Measurements from ENCODE around the gene MSI2. TPM values are rescaled to one million over a fixed set of nuclear protein-coding genes. Genes with fewer than 3 reads are reported as not detected.

Gene MSI2
- total and polyA plus RNA-seq, 2 experiments from 2014 or later, result 4.3 to 17.9 TPM

DNA sequence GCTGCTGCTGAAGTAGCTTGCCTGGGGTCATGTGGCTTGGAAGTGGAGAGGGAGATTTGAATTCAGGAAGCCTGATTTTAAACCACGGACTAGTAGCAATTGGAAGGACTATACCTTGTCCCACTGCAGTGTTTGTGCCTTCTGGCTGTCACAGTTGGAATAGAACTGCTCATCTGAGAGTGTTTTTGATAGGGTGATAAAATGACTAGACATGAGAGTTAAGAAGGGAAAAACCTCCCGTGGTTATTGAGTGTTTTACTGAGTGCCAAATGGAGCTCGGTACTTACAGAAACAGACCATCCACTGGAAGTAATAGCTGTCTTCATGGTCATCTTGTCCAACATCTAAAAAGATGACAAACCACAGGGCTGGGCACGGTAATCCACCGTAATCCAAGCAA is 70.4 kb downstream of the MSI2 start:
- no peaks in the 10 kb centered on the region for H3K4me1 ChIP-seq (ENCODE audit: insufficient read depth)
- DNase-seq, result no peak
- H3F3A ChIP-seq (ENCODE audit: insufficient read depth), result no peaks in the 10 kb centered on the region
- H3K4me3 ChIP-seq, result no peak overlapping the region
- H3K27ac ChIP-seq, result no peak overlapping the region
- H3K27me3 ChIP-seq (replicated peaks; ENCODE audit: insufficient read depth), result no peaks in the 10 kb centered on the region
- no peaks in the 10 kb centered on the region for H3K9me2 ChIP-seq (ENCODE audit: insufficient read depth)
- in situ Hi-C loops (cut with MboI), result no loop called here
- no peaks in the 10 kb centered on the region for H3K36me3 ChIP-seq (ENCODE audit: low read depth)
- TF ChIP-seq EZH2phosphoT487 (IDR thresholded peaks at IDR 0.05; ENCODE audit: insufficient read depth, low read depth), result no peak
- TF ChIP-seq EZH2 (IDR thresholded peaks at IDR 0.05; ENCODE audit: insufficient read depth, poor library complexity, severe bottlenecking), result no peak
- H4K20me1 ChIP-seq (ENCODE audit: insufficient read depth), result no peaks in the 10 kb centered on the region
- H2AFZ ChIP-seq, result no peak overlapping the region
- H3K4me2 ChIP-seq (ENCODE audit: unreplicated experiment), result no peak overlapping the region
- H3K9ac ChIP-seq, result no peak overlapping the region
- 75 to 80% methylated on average over 5 of the region's 5 CpGs for WGBS, 2 experiments (ENCODE audit: low coverage in 1 of 2, low lambda C conversion rate in 2 of 2, missing lambda C conversion rate in 2 of 2)
- no peaks in the 10 kb centered on the region for H3K9me3 ChIP-seq (ENCODE audit: low read depth)
- H3K79me2 ChIP-seq (ENCODE audit: insufficient read depth), result no peaks in the 10 kb centered on the region

DNA sequence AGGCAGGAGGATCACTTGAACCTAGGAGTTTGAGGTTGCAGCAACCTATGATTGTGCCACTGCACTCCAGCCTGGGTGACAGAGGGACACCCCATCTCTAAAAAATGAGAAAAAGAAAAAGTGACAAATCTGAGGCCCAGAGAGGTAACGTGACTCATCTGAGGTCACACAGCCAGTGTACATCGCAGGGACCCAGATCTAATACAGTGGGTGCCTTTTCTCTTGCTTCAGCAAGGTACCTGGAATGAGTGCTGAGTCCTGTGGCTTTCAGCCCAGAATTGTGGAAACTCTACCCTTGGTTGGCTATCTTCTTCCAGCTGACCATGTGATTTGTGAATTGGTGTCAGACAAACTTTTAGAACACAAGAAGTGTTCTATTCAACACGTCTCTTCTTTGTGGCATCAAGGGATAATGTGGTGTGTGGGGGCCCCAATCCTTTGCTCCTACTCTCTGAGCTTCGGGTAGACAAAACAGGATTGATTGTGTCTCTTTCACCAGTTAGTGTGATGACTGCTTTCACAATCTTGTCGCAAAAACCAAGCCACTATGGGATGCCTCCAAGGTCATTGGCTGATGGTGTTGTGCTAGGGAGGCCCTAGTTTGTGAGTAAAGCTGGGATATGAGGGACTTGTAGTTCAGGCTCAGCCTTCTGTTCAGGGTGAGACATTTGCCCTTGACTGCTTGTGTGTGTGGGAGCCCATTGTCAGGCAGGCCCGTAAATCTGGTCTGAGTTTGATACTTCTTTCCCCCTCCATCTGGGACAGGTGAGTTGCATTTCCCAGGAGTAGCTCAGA is 71.0 kb downstream of the MSI2 start:
- no peak overlapping the region for H3K27ac ChIP-seq
- H3K36me3 ChIP-seq (ENCODE audit: low read depth), result no peaks in the 10 kb centered on the region
- H3K9ac ChIP-seq, result no peak overlapping the region
- H3K9me2 ChIP-seq (ENCODE audit: insufficient read depth), result no peaks in the 10 kb centered on the region
- no peaks in the 10 kb centered on the region for H3K27me3 ChIP-seq (replicated peaks; ENCODE audit: insufficient read depth)
- TF ChIP-seq EZH2phosphoT487 (IDR thresholded peaks at IDR 0.05; ENCODE audit: insufficient read depth, low read depth) (no peak), EZH2 (IDR thresholded peaks at IDR 0.05; ENCODE audit: insufficient read depth, poor library complexity, severe bottlenecking) (no peak)
- in situ Hi-C loops (cut with MboI), result no loop called here
- no peaks in the 10 kb centered on the region for H3K79me2 ChIP-seq (ENCODE audit: insufficient read depth)
- H4K20me1 ChIP-seq (ENCODE audit: insufficient read depth), result no peaks in the 10 kb centered on the region
- no peak overlapping the region for H3K4me2 ChIP-seq (ENCODE audit: unreplicated experiment)
- DNase-seq, result no peak
- WGBS, 2 experiments (ENCODE audit: low coverage in 1 of 2, low lambda C conversion rate in 2 of 2, missing lambda C conversion rate in 2 of 2), result 84% methylated on average over 6 of the region's 6 CpGs
- no peak overlapping the region for H2AFZ ChIP-seq
- no peaks in the 10 kb centered on the region for H3K9me3 ChIP-seq (ENCODE audit: low read depth)
- no peak overlapping the region for H3K4me3 ChIP-seq
- H3K4me1 ChIP-seq (ENCODE audit: insufficient read depth), result no peaks in the 10 kb centered on the region
- H3F3A ChIP-seq (ENCODE audit: insufficient read depth), result no peaks in the 10 kb centered on the region

DNA sequence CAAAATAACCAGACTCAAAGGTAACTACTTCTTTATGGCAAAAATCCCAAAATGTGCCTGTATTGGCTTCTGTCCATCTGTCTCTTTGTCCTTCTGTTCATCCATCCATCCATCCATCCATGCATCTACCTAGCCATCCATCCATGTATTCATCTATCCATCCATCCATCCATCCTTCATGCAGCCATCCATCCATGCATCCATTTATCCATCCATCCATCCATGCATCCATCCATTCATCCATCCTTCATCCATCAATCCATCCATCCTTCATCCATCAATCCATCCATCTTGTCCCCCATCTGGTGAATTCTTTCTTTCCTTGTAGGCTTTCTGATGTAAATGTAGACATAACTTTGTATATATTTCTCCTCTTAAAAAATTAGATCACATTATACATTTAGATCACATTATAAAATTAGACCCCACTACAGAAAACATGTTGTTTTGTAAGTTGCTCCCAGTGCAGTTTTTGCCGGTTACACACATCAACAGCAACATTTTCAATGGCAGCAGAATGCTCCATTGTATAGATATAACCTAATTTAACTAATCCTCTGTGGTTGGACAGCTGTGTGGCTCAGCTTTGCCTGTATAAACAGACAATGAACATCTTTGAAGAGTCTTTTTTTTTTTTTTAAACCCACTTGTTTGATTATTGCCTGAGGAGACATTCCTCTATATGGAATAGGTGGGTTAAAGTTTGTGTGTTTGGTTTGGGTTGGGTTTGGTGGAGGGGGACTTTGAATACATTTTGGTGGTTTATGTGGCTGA is 72.0 kb downstream of the MSI2 start:
- in situ Hi-C loops (cut with MboI), result no loop called here
- Histone ChIP-seq H3K36me3 (ENCODE audit: low read depth) (no peaks in the 10 kb centered on the region), H3K4me3 (no peak overlapping the region), H3K27me3 (replicated peaks; ENCODE audit: insufficient read depth) (no peaks in the 10 kb centered on the region), H3K4me1 (ENCODE audit: insufficient read depth) (no peaks in the 10 kb centered on the region), H3K27ac (no peak overlapping the region), H3K9me3 (ENCODE audit: low read depth) (no peaks in the 10 kb centered on the region), H3K79me2 (ENCODE audit: insufficient read depth) (no peaks in the 10 kb centered on the region), H3K9me2 (ENCODE audit: insufficient read depth) (no peaks in the 10 kb centered on the region), H3K9ac (no peak overlapping the region), H2AFZ (no peak overlapping the region), H3F3A (ENCODE audit: insufficient read depth) (no peaks in the 10 kb centered on the region), H3K4me2 (ENCODE audit: unreplicated experiment) (no peak overlapping the region), H4K20me1 (ENCODE audit: insufficient read depth) (no peaks in the 10 kb centered on the region)
- no peak for DNase-seq
- no peak for TF ChIP-seq EZH2phosphoT487 (IDR thresholded peaks at IDR 0.05; ENCODE audit: insufficient read depth, low read depth)
- no peak for TF ChIP-seq EZH2 (IDR thresholded peaks at IDR 0.05; ENCODE audit: insufficient read depth, poor library complexity, severe bottlenecking)
- 75 to 81% methylated on average over 1 of the region's 1 CpG for WGBS, 2 experiments (ENCODE audit: low coverage in 1 of 2, low lambda C conversion rate in 2 of 2, missing lambda C conversion rate in 2 of 2)

DNA sequence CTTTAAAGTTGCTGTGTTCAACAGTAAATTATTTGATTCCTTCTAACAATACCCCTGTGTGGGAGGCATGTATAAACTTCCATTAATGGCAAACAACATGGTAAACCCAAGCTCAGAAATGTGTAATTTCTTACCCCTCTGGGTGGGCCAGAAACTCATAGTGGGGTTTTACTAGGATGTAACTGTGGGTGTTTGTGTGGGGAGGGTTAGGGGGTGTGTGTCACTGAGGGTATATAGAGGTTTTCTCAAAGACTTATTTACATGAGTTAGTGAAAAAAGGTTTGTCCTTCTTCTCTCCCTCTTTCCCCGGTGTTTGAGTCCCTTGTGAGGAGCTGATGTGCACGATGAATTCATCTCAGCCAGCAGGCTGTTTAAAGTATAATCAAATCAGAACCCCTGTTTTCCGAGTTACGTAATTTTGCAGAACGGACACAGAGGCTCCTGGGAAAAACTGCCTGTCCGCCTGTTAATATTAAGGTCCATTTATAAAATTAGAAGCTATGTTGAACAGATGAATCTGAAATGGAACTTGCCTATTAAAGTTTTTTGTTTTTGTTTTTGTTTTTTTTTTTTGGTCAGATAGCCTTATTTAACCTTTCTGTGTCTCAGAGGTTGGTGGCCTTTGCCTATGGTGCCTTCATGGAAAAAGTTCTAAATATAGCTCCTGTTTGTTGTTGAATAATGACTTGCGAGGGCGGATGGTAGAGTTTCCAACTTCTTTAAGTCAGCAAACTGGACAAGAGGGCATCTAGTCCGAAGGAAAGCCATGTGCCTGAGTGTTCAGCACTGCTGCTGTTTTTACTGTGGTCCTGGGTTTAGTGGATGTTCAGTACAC is 73.3 kb downstream of the MSI2 start:
- Histone ChIP-seq H4K20me1 (ENCODE audit: insufficient read depth) (no peaks in the 10 kb centered on the region), H3K4me3 (no peak overlapping the region), H3K9me2 (ENCODE audit: insufficient read depth) (no peaks in the 10 kb centered on the region), H3K79me2 (ENCODE audit: insufficient read depth) (no peaks in the 10 kb centered on the region), H3K27ac (no peak overlapping the region), H3K4me2 (ENCODE audit: unreplicated experiment) (no peak overlapping the region), H2AFZ (no peak overlapping the region), H3K27me3 (replicated peaks; ENCODE audit: insufficient read depth) (no peaks in the 10 kb centered on the region), H3K36me3 (ENCODE audit: low read depth) (no peaks in the 10 kb centered on the region), H3K9ac (no peak overlapping the region), H3F3A (ENCODE audit: insufficient read depth) (no peaks in the 10 kb centered on the region), H3K4me1 (ENCODE audit: insufficient read depth) (no peaks in the 10 kb centered on the region), H3K9me3 (ENCODE audit: low read depth) (no peaks in the 10 kb centered on the region)
- no peak for DNase-seq
- no peak for TF ChIP-seq EZH2 (IDR thresholded peaks at IDR 0.05; ENCODE audit: insufficient read depth, poor library complexity, severe bottlenecking)
- no peak for TF ChIP-seq EZH2phosphoT487 (IDR thresholded peaks at IDR 0.05; ENCODE audit: insufficient read depth, low read depth)
- in situ Hi-C loops (cut with MboI), result no loop called here
- WGBS, 2 experiments (ENCODE audit: low coverage in 1 of 2, low lambda C conversion rate in 2 of 2, missing lambda C conversion rate in 2 of 2), result 75 to 76% methylated on average over 9 of the region's 9 CpGs

Data from GM23248 (cell line).